PC-9 (cell line): ENCODE data around the gene GPRC6A. TPM values are rescaled to one million over a fixed set of nuclear protein-coding genes. Genes with fewer than 3 reads are reported as not detected.

Experiments used
- BruUV-seq: library from RNA; stranded (reverse); fragments of 400-500 nt; replicated peaks from 2 replicates; lab custom pipeline; 2021; lab: Mats Ljungman, UMichigan
- CTCF ChIA-PET: fragments of 300-600 bp; sonication (Branson Sonifier 250); formaldehyde crosslinking; loops from one replicate; lab custom pipeline; 2022; ENCODE audit warnings: antibody characterized with exemption; lab: Charles Lee
- POLR2A ChIA-PET: fragments of 300-600 bp; sonication (Branson Sonifier 250); formaldehyde crosslinking; loops from one replicate; lab custom pipeline; 2022; ENCODE audit warnings: antibody characterized with exemption; ENCODE audit not compliant: unreplicated experiment; lab: Charles Lee
- DNase-seq, 2 experiments: peaks; one replicate each; pipeline versions ENCODE4 v3.0.0 to v3.0.0-alpha.2; 2015 to 2022; ENCODE audit warnings: mixed read lengths in 1 of 2
- H2AFZ ChIP-seq: fragments of 200-600 bp; sonication (generic); 2 replicates; pipeline ENCODE4 v1.8.1; 2017; ENCODE audit warnings: antibody characterized with exemption
- H3F3A ChIP-seq: fragments of 200-600 bp; sonication (generic); 2 replicates; pipeline ENCODE4 v1.8.1; 2017; ENCODE audit warnings: antibody characterized with exemption, mild to moderate bottlenecking, low read depth; ENCODE audit not compliant: insufficient read depth
- H3K27ac ChIP-seq: fragments of 200-600 bp; sonication (generic); 2 replicates; pipeline ENCODE4 v1.6.1; 2016; ENCODE audit warnings: mixed run types
- H3K27me3 ChIP-seq: fragments of 200-600 bp; sonication (generic); 2 replicates; pipeline ENCODE4 v1.6.1; 2016; ENCODE audit warnings: low read depth, mixed run types; ENCODE audit not compliant: insufficient read depth
- H3K36me3 ChIP-seq: fragments of 200-600 bp; sonication (generic); 2 replicates; pipeline ENCODE4 v1.6.1; 2016; ENCODE audit warnings: low read depth, mixed run types
- H3K4me1 ChIP-seq: fragments of 200-600 bp; sonication (generic); replicated peaks from 2 replicates; pipeline ENCODE4 v1.6.1; 2016; ENCODE audit warnings: mixed run types; ENCODE audit not compliant: insufficient read depth
- H3K4me2 ChIP-seq: fragments of 200-600 bp; sonication (generic); 2 replicates; pipeline ENCODE4 v1.6.1; 2017; ENCODE audit warnings: mixed run types
- H3K4me3 ChIP-seq: fragments of 200-600 bp; sonication (generic); 2 replicates; pipeline ENCODE4 v1.6.1; 2016; ENCODE audit warnings: mixed run types
- H3K79me2 ChIP-seq: fragments of 200-600 bp; sonication (generic); 2 replicates; pipeline ENCODE4 v1.6.1; 2017; ENCODE audit warnings: low read depth, mixed run types
- H3K9me2 ChIP-seq: fragments of 200-600 bp; sonication (generic); 2 replicates; pipeline ENCODE4 v1.8.1; 2017; ENCODE audit warnings: mild to moderate bottlenecking; ENCODE audit not compliant: insufficient read depth
- H3K9me3 ChIP-seq: fragments of 200-600 bp; sonication (generic); 2 replicates; pipeline ENCODE4 v1.8.1; 2016; ENCODE audit warnings: low read depth; ENCODE audit not compliant: insufficient read depth
- H4K20me1 ChIP-seq: fragments of 200-600 bp; sonication (generic); 2 replicates; pipeline ENCODE4 v1.8.1; 2017; ENCODE audit not compliant: insufficient read depth
- EZH2 ChIP-seq: fragments of 200-600 bp; sonication (generic); IDR thresholded peaks from 2 replicates; pipeline ENCODE4 v1.8.0; 2017; ENCODE audit warnings: antibody characterized with exemption, low read depth
- intact Hi-C: fragments of 100-400 bp; cut with micrococcal nuclease; formaldehyde crosslinking; loops from one replicate; pipeline ENCODE4 v1.10.0; 2022; ENCODE audit not compliant: unreplicated experiment
- total RNA-seq: library from RNA; stranded (reverse); gene quantifications from 2 replicates; pipeline ENCODE4 v1.2.3, GENCODE V29; 2021
- TF ChIP-seq, protein P1 (sequence below): fragments of 200-600 bp; sonication (generic); conservative IDR thresholded peaks from 2 replicates; pipeline ENCODE4 v1.6.1; 2017; ENCODE audit warnings: mixed run types, antibody characterized with exemption, mild to moderate bottlenecking, moderate library complexity

Gene GPRC6A
- total RNA-seq, 1 experiment from 2014 or later, result not detected

- Histone ChIP-seq H3K4me3 (no peak overlapping the region), H3K27ac (no peak overlapping the region), H3K36me3 (no peaks in the 10 kb centered on the region), H2AFZ (0 out of 2 replicates have a peak overlapping the region, but pooled peaks have one; percentile 6), H3K9me2 (no peaks in the 10 kb centered on the region), H3K4me1 (no peaks in the 10 kb centered on the region), H3K27me3 (no peaks in the 10 kb centered on the region), H3K9me3 (no peaks in the 10 kb centered on the region), H3K4me2 (peak overlapping the region; percentile 13; the same call in 1 of the 2 replicates), H3K79me2 (no peaks in the 10 kb centered on the region), H3F3A (no peaks in the 10 kb centered on the region), H4K20me1 (no peaks in the 10 kb centered on the region)
- TF ChIP-seq EZH2, result no peak
- TF ChIP-seq, protein P1, sequence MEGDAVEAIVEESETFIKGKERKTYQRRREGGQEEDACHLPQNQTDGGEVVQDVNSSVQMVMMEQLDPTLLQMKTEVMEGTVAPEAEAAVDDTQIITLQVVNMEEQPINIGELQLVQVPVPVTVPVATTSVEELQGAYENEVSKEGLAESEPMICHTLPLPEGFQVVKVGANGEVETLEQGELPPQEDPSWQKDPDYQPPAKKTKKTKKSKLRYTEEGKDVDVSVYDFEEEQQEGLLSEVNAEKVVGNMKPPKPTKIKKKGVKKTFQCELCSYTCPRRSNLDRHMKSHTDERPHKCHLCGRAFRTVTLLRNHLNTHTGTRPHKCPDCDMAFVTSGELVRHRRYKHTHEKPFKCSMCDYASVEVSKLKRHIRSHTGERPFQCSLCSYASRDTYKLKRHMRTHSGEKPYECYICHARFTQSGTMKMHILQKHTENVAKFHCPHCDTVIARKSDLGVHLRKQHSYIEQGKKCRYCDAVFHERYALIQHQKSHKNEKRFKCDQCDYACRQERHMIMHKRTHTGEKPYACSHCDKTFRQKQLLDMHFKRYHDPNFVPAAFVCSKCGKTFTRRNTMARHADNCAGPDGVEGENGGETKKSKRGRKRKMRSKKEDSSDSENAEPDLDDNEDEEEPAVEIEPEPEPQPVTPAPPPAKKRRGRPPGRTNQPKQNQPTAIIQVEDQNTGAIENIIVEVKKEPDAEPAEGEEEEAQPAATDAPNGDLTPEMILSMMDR, result peak; percentile 79
- POLR2A ChIA-PET, result no interaction called here
- CTCF ChIA-PET, result no interaction called here
- BruUV-seq, result no TSS peak
- intact Hi-C loops, result loop anchor here (1.0 kb wide), 1 partner anchor 190 kb away; no protein-coding TSS in a partner anchor
- DNase-seq, result no peak
Observed at GRCh38 chr6:116779573-116780164, 49.2 kb downstream of the GPRC6A start.

GRCh38 chr6:116773886-116774285, 55.0 kb downstream of the GPRC6A start:
- no peak overlapping the region for H3K27ac ChIP-seq
- intact Hi-C loops, result no loop called here
- no peak overlapping the region for H3K4me3 ChIP-seq
- no peaks in the 10 kb centered on the region for H3K36me3 ChIP-seq
- ChIA-PET POLR2A (no interaction called here), CTCF (no interaction called here)
- no peaks in the 10 kb centered on the region for H4K20me1 ChIP-seq
- no peaks in the 10 kb centered on the region for H3K4me1 ChIP-seq
- no TSS peak for BruUV-seq
- H3K27me3 ChIP-seq, result no peaks in the 10 kb centered on the region
- H3K79me2 ChIP-seq, result no peaks in the 10 kb centered on the region
- H3K9me3 ChIP-seq, result no peaks in the 10 kb centered on the region
- TF ChIP-seq, protein P1, result no peak
- TF ChIP-seq EZH2, result no peak
- H3F3A ChIP-seq, result no peaks in the 10 kb centered on the region
- no peak overlapping the region for H2AFZ ChIP-seq
- DNase-seq, result no peak
- H3K9me2 ChIP-seq, result no peaks in the 10 kb centered on the region
- no peak overlapping the region for H3K4me2 ChIP-seq

- no peak overlapping the region for H2AFZ ChIP-seq
- H3K4me1 ChIP-seq, result no peaks in the 10 kb centered on the region
- no peaks in the 10 kb centered on the region for H3K9me3 ChIP-seq
- H3K27me3 ChIP-seq, result no peaks in the 10 kb centered on the region
- H3K27ac ChIP-seq, result no peak overlapping the region
- H3K36me3 ChIP-seq, result no peaks in the 10 kb centered on the region
- POLR2A ChIA-PET, result interaction anchor here (0.7 kb wide), 1 partner anchor 172 kb away, joined by 3 read pairs; no protein-coding TSS in a partner anchor
- DNase-seq, result no peak
- no TSS peak for BruUV-seq
- H3K9me2 ChIP-seq, result no peaks in the 10 kb centered on the region
- no peak overlapping the region for H3K4me2 ChIP-seq
- no peaks in the 10 kb centered on the region for H3K79me2 ChIP-seq
- intact Hi-C loops, result no loop called here
- no peaks in the 10 kb centered on the region for H4K20me1 ChIP-seq
- H3F3A ChIP-seq, result no peaks in the 10 kb centered on the region
- CTCF ChIA-PET, result no interaction called here
- TF ChIP-seq EZH2, result no peak
- TF ChIP-seq, protein P1, result no peak
- H3K4me3 ChIP-seq, result no peak overlapping the region
Observed at GRCh38 chr6:116772450-116772849, 56.4 kb downstream of the GPRC6A start.
